ENCODE measurements around the gene KRT33A.

KRT33A gene

DNA sequence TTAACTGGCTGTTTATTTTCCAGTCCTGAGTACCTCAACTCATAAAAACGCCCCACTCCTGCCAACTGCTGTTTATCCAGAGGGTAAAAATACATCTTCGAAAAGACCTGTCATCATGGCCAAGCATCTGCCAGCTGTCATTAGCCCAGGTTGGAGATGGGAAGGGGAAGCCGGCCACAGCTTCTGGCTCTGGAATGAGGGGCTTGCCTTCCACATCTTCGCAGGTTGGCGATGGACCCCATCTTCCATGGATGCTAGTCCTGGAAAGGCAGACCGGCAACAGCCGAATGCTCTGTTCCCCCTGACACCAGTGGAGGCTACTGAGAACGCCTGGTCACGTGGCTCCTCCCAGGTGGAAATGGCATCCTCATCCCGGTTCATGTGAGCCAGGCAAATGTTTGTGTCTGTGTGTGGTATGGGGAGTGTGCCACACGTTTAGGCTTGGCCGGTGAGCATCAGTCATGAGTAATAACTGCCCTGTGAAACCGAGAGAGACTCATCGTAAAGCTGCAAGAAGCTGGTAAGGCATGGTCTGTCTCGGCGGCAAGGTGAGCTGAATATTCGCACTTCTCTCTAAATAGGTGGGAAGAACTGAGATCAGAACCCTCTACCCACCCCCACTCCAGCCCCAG is 34.7 kb downstream of the KRT33A start:
- Mint-ChIP-seq H3K36me3 (ENCODE audit: low read depth) (no peaks in the 10 kb centered on the region), H3K4me1 (ENCODE audit: low read depth) (peaks cover 3% of the 10 kb centered on the region), H3K4me3 (no peak overlapping the region), H3K27ac (no peak overlapping the region), H3K27me3 (ENCODE audit: low read depth) (peaks cover 11% of the 10 kb centered on the region), H3K9me3 (no peaks in the 10 kb centered on the region)
- DNase-seq (ENCODE audit: low spot score): no peak

DNA sequence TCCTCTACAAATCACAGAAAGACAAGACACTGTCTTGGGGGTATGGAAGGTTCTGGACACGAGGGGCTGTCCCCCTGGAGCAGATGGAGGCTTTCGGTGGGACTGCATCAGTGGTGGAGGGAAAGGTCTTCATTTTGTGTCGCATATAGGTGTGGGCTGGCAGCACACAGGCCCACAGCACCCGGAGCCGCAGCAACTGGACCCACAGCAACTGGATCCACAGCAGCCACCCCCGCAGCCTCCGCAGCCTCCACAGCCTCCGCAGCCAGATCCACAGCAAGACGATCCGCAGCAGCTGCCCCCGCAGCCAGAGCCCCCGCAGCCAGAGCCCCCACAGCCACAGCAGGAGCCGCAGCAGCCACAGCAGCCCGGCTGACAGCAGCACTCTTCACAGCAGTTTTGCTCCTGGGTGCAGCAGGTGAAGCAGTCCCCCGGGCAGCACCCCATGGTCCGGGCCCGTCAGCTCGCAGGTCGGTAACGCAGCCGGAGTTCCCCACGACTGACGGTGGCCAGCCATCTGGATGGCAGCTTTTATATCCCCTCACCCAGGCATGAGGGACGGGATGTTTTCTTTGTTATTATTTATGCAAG is 35.3 kb downstream of the KRT33A start, which contains the start of gene KRTAP17-1:
TSS of gene KRTAP17-1 (minus strand) at position 507 of the 591 bp plus-strand sequence. CDS start at position 447, 60 bp downstream.
- no peaks in the 10 kb centered on the region for H3K9me3 Mint-ChIP-seq
- peaks cover 11% of the 10 kb centered on the region for H3K27me3 Mint-ChIP-seq (ENCODE audit: low read depth)
- no peak within 1 kb of the TSS for H3K4me3 Mint-ChIP-seq
- no peak within 1 kb of the TSS for H3K27ac Mint-ChIP-seq
- no peaks in the 10 kb centered on the region for H3K36me3 Mint-ChIP-seq (ENCODE audit: low read depth)
- no peak for DNase-seq (ENCODE audit: low spot score)
- H3K4me1 Mint-ChIP-seq (ENCODE audit: low read depth): peaks cover 4% of the 10 kb centered on the region

DNA sequence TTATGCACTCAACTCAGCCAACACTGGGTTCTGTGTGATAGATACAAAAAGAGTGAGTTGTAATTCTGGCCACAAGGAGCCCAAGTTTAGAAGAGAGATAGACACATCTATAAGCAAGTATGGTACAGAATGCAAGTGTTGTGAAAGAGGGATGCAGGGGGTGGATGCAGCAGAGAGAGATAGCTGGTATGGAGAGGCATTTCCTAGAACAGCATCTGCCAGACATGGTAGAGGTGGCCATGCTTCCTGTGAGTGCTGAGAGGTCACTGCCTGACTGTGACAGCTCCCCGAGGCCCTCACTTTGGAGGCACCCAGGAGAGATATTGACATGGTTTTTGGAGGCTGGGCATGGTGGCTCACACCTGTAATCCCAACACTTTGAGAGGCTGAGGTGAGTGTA is 39.5 kb downstream of the KRT33A start:
- Mint-ChIP-seq H3K27ac (no peak overlapping the region), H3K36me3 (ENCODE audit: low read depth) (no peaks in the 10 kb centered on the region), H3K27me3 (ENCODE audit: low read depth) (peaks cover 4% of the 10 kb centered on the region), H3K9me3 (no peaks in the 10 kb centered on the region), H3K4me1 (ENCODE audit: low read depth) (peaks cover 27% of the 10 kb centered on the region), H3K4me3 (no peak overlapping the region)
- DNase-seq (ENCODE audit: low spot score): no peak

DNA sequence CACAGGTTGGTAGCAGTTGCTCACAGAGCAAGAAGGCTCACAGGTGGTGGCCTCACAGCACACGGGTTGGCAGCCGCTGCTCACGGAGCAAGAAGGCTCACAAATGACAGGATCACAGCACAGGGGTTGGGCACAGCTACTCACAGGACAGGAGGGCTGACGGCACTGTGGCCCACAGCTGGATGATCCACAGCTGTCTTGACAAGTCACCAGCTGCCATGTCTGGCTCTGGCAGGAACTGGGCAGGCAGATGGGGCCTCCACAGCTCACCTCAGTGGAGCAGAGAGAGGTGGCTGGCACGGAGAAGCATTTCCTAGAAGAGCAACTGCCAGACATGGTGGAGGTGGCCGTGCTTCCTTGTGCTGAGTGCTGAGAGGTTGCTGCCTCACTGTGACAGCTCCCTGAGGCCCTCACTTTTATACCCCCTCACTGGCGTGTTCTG is 41.7 kb downstream of the KRT33A start, which contains the start of gene KRTAP16-1:
TSS of gene KRTAP16-1 (minus strand) at position 392 of the 442 bp plus-strand sequence. CDS start at position 336, 56 bp downstream.
- no peaks in the 10 kb centered on the region for H3K9me3 Mint-ChIP-seq
- H3K27me3 Mint-ChIP-seq (ENCODE audit: low read depth): peaks cover 4% of the 10 kb centered on the region
- H3K27ac Mint-ChIP-seq: peak within 1 kb of the TSS; percentile 42
- no peaks in the 10 kb centered on the region for H3K36me3 Mint-ChIP-seq (ENCODE audit: low read depth)
- H3K4me1 Mint-ChIP-seq (ENCODE audit: low read depth): peaks cover 27% of the 10 kb centered on the region
- H3K4me3 Mint-ChIP-seq: peak within 1 kb of the TSS; percentile 55
- no peak for DNase-seq (ENCODE audit: low spot score)

DNA sequence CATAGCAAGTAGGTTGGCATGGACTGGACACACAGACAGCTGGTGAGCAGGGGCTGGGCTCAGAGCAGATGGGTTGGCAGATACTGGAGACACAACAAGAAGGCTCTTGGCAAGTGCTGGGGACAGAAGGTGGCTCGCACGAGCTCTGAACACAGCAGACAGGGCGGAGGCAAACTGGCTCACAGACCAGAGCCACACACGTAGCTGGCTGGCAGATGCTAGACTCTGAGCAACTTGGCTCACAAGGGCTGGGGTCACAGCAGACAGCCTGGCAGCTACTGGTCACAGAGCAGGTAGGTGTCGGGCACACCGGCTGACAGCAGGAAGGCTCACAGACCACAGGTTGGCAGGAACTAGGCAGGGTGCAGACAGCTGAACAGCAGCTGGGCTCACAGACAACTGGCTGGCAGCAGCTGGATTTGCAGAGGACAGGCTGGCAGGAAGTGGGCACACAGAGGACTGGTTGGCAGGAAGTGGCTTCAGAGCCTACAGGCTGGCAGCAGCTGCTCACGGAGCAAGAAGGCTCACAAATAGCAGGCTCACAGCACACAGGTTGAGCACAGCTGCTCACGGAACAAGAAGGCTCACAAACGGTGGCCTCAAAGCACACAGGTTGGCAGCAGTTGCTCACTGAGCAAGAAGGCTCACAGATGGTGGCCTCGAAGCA is 42.2 kb downstream of the KRT33A start:
- H3K4me1 Mint-ChIP-seq (ENCODE audit: low read depth): peaks cover 27% of the 10 kb centered on the region
- H3K36me3 Mint-ChIP-seq (ENCODE audit: low read depth): no peaks in the 10 kb centered on the region
- no peaks in the 10 kb centered on the region for H3K9me3 Mint-ChIP-seq
- H3K27me3 Mint-ChIP-seq (ENCODE audit: low read depth): peaks cover 4% of the 10 kb centered on the region
- H3K27ac Mint-ChIP-seq: peak overlapping the region; percentile 42
- no peak for DNase-seq (ENCODE audit: low spot score)
- peak overlapping the region; percentile 55 for H3K4me3 Mint-ChIP-seq

DNA sequence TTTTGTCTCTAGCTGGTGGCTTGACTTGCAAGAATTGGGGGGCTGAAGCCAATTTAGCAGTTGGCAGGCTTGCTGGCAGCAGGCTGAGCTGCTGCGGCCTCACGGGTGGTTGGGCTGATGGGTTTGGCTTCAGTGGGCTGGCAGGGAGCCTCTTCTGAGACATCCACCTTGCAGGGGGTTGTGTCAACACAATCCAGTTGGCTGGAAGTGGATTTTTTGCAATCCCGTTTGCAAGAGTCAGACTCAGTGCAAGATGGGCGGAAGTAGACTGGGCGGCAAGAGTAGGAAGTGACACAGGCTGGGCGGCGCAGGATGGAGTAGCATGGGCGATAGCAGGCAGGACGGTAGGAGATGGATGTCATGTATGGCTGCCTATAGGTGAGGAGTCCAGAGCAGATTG is 43.0 kb downstream of the KRT33A start:
- Mint-ChIP-seq H3K4me1 (ENCODE audit: low read depth) (peaks cover 27% of the 10 kb centered on the region), H3K27ac (peak overlapping the region; percentile 42), H3K4me3 (no peak overlapping the region), H3K36me3 (ENCODE audit: low read depth) (no peaks in the 10 kb centered on the region), H3K9me3 (no peaks in the 10 kb centered on the region), H3K27me3 (ENCODE audit: low read depth) (peaks cover 4% of the 10 kb centered on the region)
- no peak for DNase-seq (ENCODE audit: low spot score)

DNA sequence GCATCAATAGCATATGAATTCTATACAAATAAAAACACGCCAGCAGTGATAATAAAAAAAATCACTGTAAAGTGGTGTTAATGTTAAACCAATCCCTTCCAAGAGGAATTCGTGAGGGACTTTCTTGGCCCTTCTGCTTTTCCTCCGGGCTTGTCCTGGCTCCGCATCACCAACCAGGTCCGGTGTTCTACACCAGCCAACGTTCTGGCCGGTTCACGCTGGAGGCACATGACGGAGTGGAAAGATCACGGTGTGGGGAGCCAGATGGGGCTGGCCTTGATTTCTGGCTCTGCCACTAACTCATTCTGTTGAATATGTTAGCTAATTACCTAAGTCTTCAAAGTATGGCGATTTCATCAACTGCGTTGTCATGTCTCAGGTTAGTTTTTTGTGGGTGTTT is 46.5 kb downstream of the KRT33A start:
- H3K4me3 Mint-ChIP-seq: no peak overlapping the region
- H3K27ac Mint-ChIP-seq: no peak overlapping the region
- H3K27me3 Mint-ChIP-seq (ENCODE audit: low read depth): peaks cover 2% of the 10 kb centered on the region
- H3K36me3 Mint-ChIP-seq (ENCODE audit: low read depth): no peaks in the 10 kb centered on the region
- no peak for DNase-seq (ENCODE audit: low spot score)
- peaks cover 8% of the 10 kb centered on the region for H3K9me3 Mint-ChIP-seq
- H3K4me1 Mint-ChIP-seq (ENCODE audit: low read depth): peaks cover 17% of the 10 kb centered on the region

DNA sequence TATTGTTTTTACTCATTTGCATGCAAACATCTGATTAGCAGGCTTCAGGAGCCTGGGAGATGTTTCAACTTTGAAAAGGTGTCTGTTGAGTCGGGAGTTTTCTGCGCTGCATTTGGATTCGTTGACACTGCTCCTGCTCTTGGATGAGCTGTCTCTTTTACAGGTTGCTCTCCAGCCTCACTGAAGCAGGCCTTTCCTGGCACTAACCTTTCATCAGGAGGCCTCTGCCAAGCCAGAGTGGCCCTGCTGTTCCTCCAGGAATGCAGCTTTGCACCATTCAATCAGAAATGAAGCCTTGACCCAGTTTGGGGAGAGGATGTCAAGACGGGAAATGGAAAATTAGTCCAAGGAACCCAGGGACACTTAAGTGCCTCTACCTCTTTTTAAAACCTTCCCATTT is 47.6 kb downstream of the KRT33A start:
- no peak for DNase-seq (ENCODE audit: low spot score)
- Mint-ChIP-seq H3K36me3 (ENCODE audit: low read depth) (no peaks in the 10 kb centered on the region), H3K9me3 (peaks cover 8% of the 10 kb centered on the region), H3K27ac (no peak overlapping the region), H3K27me3 (ENCODE audit: low read depth) (peaks cover 1% of the 10 kb centered on the region), H3K4me3 (no peak overlapping the region), H3K4me1 (ENCODE audit: low read depth) (peaks cover 6% of the 10 kb centered on the region)

DNA sequence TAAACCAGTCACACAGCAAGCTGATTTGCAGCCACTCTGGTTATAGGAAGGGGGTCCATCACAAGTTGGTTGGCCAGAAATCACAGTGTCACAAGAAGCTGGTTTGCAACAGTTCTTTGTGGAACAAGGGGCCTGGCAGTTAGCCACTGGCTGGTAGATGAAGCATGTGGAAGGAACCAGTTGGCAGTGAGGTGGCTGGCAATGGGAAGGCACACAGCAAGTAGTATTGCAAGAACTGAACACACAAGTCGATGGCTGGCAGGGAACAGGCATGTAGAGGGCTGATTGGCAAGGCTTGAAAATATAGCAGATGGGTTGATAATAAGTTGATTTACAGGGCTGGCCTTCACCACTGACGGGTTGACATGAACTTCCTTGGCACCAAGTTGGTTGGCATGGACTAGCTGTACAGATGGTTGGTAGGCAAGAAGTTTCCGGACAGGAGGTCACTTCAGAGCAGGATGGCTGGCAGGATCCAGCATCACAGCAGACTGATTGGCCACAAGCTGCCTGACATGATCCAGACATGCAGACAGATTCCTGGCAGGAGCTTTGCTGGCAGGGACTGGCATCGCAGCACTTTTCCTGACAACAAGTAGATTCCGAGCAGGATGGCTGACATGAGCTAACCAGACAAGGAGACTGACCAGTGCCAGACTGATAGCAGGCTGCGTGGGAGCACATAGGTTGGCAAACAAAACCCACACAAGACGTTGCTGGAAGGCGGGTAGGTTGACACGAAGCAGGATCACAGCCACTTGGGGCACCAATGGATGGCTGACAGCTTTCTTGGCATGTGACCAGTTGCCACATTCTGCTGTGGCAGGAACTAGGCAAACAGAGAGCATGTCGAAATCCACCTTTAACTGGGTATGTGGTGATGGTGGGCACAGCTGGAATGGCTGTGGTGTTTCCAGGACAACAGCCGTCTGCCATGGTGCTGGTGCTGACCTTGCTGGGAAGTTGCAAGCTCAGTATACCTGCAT is 48.4 kb downstream of the KRT33A start, which contains the start of gene KRTAP29-1:
TSS of gene KRTAP29-1 (minus strand) at position 936 of the 986 bp plus-strand sequence. CDS start at position 936, 0 bp downstream.
- peaks cover 2% of the 10 kb centered on the region for H3K4me1 Mint-ChIP-seq (ENCODE audit: low read depth)
- H3K9me3 Mint-ChIP-seq: peaks cover 8% of the 10 kb centered on the region
- H3K27ac Mint-ChIP-seq: no peak within 1 kb of the TSS
- H3K27me3 Mint-ChIP-seq (ENCODE audit: low read depth): no peaks in the 10 kb centered on the region
- no peaks in the 10 kb centered on the region for H3K36me3 Mint-ChIP-seq (ENCODE audit: low read depth)
- no peak within 1 kb of the TSS for H3K4me3 Mint-ChIP-seq
- DNase-seq (ENCODE audit: low spot score): no peak

DNA sequence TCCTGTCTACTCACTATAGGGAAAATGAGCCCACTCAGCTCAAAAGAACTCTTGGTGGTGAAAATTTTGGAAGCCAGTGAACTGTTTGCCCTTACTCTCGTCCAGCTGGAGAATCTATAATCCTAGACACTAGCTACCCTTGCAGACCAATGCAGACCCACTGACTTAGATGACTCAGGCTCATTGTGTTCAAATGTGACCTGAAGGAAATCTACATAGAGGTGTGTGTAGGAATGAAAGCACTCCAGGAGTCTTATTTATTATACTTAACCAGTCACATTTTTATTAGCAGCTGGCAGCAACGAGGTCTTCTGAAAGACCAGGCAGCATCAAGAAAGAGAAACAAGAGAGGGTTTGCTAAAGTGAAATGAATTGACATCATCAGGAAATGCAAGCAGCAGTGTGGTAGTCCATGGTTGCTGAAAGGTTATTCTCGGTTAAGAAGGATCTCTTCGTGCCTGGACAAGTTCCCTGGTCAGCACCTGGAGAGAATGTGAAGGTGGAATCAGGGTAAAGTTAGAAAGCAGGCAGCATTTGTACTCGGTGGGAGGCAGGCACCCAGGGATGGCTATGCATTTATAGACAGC is 49.3 kb downstream of the KRT33A start:
- Mint-ChIP-seq H3K36me3 (ENCODE audit: low read depth) (no peaks in the 10 kb centered on the region), H3K9me3 (peaks cover 8% of the 10 kb centered on the region), H3K4me3 (no peak overlapping the region), H3K4me1 (ENCODE audit: low read depth) (no peaks in the 10 kb centered on the region), H3K27ac (no peak overlapping the region), H3K27me3 (ENCODE audit: low read depth) (no peaks in the 10 kb centered on the region)
- no peak for DNase-seq (ENCODE audit: low spot score)

DNA sequence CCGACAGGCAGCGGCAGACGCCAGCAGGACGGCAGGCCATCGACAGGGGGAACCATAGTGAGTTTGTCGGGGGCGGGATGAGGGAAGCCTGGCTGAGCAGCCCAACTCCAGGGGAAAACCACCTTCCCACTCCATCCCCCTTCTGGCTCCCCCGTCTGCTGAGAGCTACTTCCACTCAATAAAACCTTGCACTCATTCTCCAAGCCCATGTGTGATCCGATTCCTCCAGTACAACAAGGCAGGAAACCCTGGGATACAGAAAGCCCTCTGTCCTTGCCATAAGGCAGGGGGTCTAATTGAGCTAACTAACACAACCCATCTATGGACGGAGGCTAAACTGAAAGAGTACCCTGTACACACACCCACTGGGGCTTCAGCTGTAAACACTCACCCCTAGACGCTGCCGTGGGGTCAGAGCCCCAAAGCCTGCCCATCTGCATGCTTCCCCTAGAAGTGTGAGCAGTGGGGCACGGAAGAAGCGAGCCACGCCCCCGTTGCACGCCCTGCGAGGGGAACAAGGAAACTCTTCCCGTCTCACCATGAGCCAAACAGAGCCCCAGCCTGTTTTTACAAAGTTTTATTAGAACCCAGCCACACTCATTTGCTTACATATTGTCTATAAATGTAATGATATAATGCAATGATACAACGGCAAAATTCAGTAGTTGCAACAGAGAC is 52.0 kb downstream of the KRT33A start:
- H3K36me3 Mint-ChIP-seq (ENCODE audit: low read depth): no peaks in the 10 kb centered on the region
- peaks cover 8% of the 10 kb centered on the region for H3K9me3 Mint-ChIP-seq
- H3K4me3 Mint-ChIP-seq: no peak overlapping the region
- no peaks in the 10 kb centered on the region for H3K27me3 Mint-ChIP-seq (ENCODE audit: low read depth)
- no peak for DNase-seq (ENCODE audit: low spot score)
- no peak overlapping the region for H3K27ac Mint-ChIP-seq
- no peaks in the 10 kb centered on the region for H3K4me1 Mint-ChIP-seq (ENCODE audit: low read depth)

DNA sequence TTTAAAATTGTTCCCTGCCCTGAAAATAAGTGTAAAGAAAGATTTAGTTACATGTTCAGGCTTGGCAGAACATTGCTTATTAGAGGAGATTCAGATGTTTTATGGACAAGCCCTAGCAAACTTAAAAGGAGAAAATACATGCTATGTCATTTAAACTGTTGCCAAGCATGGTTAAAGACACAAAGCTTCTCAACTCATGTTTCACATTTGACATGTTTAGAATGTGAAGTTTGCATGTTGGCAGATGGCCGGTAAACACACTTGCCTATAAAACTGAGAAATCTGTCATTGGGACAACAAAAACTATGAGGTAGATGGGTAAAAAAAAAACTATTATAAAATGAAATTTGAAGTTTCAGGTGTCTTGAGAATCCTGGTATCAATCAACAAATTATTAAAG is 53.8 kb downstream of the KRT33A start:
- Mint-ChIP-seq H3K4me1 (ENCODE audit: low read depth) (no peaks in the 10 kb centered on the region), H3K27me3 (ENCODE audit: low read depth) (no peaks in the 10 kb centered on the region), H3K4me3 (no peak overlapping the region), H3K27ac (no peak overlapping the region), H3K36me3 (ENCODE audit: low read depth) (no peaks in the 10 kb centered on the region), H3K9me3 (peaks cover 8% of the 10 kb centered on the region)
- no peak for DNase-seq (ENCODE audit: low spot score)

Measured in T-helper 2 cell treated with Interferon-gamma antibody and Interleukin-4, amounts not matched to agents 5 μg/mL and 100 μg/mL, for 36 hours (primary cell).